Measurements from ENCODE around the gene CHAMP1.

DNA sequence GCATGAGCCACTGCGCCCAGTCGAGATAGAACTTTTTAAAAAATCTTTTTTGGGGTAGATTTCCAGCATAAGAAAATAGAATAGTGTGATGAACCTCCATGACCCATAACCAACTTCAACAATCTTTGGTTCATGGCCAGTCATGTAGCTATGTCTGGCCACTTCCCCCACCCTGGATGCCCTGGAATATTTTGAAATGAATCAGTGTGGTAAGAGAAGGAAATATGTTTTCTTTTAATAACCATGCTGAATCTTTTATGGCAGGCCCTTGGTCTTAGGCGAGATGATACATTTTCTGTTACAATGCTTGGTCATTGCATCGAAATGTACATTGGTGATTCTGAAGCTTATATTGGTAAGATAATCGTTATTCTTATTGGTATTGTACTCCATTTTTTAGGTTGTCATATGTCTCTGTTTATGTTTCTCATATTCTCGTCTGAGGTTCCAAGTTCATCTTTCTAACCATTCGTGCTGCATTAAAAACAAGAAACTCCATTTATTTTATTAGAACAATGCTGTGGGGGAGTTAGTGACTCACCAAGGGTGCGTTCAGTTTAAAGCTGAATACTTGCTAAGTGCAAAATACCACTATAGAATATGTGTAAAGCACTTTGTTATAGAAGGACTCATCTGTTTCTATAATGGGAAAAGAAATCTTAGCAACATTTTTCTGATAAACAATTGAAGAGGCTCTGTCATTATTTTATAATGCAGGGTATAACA, 49.3 kb upstream of the CHAMP1 start:
- TF ChIP-seq, protein P1, sequence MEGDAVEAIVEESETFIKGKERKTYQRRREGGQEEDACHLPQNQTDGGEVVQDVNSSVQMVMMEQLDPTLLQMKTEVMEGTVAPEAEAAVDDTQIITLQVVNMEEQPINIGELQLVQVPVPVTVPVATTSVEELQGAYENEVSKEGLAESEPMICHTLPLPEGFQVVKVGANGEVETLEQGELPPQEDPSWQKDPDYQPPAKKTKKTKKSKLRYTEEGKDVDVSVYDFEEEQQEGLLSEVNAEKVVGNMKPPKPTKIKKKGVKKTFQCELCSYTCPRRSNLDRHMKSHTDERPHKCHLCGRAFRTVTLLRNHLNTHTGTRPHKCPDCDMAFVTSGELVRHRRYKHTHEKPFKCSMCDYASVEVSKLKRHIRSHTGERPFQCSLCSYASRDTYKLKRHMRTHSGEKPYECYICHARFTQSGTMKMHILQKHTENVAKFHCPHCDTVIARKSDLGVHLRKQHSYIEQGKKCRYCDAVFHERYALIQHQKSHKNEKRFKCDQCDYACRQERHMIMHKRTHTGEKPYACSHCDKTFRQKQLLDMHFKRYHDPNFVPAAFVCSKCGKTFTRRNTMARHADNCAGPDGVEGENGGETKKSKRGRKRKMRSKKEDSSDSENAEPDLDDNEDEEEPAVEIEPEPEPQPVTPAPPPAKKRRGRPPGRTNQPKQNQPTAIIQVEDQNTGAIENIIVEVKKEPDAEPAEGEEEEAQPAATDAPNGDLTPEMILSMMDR (conservative IDR thresholded peaks at IDR 0.05), result no peak
- no peak for TF ChIP-seq EZH2 (IDR thresholded peaks at IDR 0.05; ENCODE audit: low read depth)
